HepG2 (cell line): ENCODE results near the gene FPGS. TPM values are rescaled to one million over a fixed set of nuclear protein-coding genes. Genes with fewer than 3 reads are reported as not detected.

Experiments used
- ATAC-seq: fragments of 200-7000 bp; cut with Tn5 transposase; 3 replicates; pipeline ENCODE4 v1.9.1; 2020; ENCODE audit warnings: mild to moderate bottlenecking, moderate library complexity
- BruUV-seq: library from RNA; stranded (reverse); fragments of 400-500 nt; replicated peaks from 2 replicates; lab custom pipeline; 2021; lab: Mats Ljungman, UMichigan
- CTCF ChIA-PET: fragments of 300-600 bp; formaldehyde crosslinking; extraction: SDS; loops from one replicate; lab custom pipeline; 2021; ENCODE audit warnings: low total read pairs, inconsistent platforms, low intra/inter-chr PET ratio; lab: Yijun Ruan, JAX
- POLR2A ChIA-PET: fragments of 350-600 bp; sonication (Branson Sonifier 250); formaldehyde crosslinking; loops from one replicate; lab custom pipeline; 2020; ENCODE audit warnings: antibody characterized with exemption, inconsistent platforms; lab: Yijun Ruan, JAX
- DNase-seq: peaks from one replicate; pipeline ENCODE4 v3.0.0-alpha.2; 2015; ENCODE audit warnings: low spot score
- FAIRE-seq: peaks from 3 replicates; lab custom pipeline; 2011; peaks lifted over from hg19 to GRCh38; lab: Jason Lieb, UNC
- H2AFZ ChIP-seq: one replicate; pipeline ENCODE4 v1.6.1; 2011; ENCODE audit warnings: low read length, inconsistent platforms
- H3K27ac ChIP-seq: fragments of 300-600 bp; 3 replicates; pipeline ENCODE4 v1.8.0; 2011; ENCODE audit warnings: mixed run types, mild to moderate bottlenecking, mixed read lengths, low read length, inconsistent platforms; ENCODE audit not compliant: insufficient read depth; ENCODE audit errors: extremely low read length
- H3K27me3 ChIP-seq, 2 experiments: fragments of 200-600 bp in 1 of 2; 2 replicates in 1 of 2; 3 replicates in 1 of 2; pipeline versions ENCODE4 v1.6.0 to v1.8.0; 2011; ENCODE audit warnings: low read length in 2 of 2, mild to moderate bottlenecking in 2 of 2, moderate library complexity in 2 of 2, inconsistent platforms in 1 of 2; ENCODE audit not compliant: insufficient read depth in 2 of 2, control insufficient read depth in 1 of 2
- H3K36me3 ChIP-seq, 2 experiments: fragments of 200-600 bp in 1 of 2; replicated peaks in 1 of 2; 2 replicates in 1 of 2; 3 replicates in 1 of 2; pipeline versions ENCODE4 v1.5.1 to v1.8.0; 2011; ENCODE audit warnings: low read length in 2 of 2, inconsistent platforms in 1 of 2; ENCODE audit not compliant: insufficient read depth in 2 of 2, control insufficient read depth in 1 of 2
- H3K4me1 ChIP-seq: 2 replicates; pipeline ENCODE4 v1.5.1; 2012; ENCODE audit warnings: low read length, inconsistent platforms; ENCODE audit not compliant: insufficient read depth
- H3K4me2 ChIP-seq: 2 replicates; pipeline ENCODE4 v1.6.0; 2011; ENCODE audit warnings: low read depth, low read length, inconsistent platforms
- H3K4me3 ChIP-seq, 3 experiments: fragments of 200-600 bp in 1 of 3; sonication (generic), shearing (Covaris generic) in 1 of 3; replicated peaks in 1 of 3; 2 replicates each; pipeline ENCODE4 v1.5.1; 2011 to 2016; ENCODE audit warnings: low read length in 3 of 3, inconsistent platforms in 2 of 3, low read depth in 2 of 3, mild to moderate bottlenecking in 2 of 3, control low read depth in 1 of 3, mixed read lengths in 1 of 3; ENCODE audit not compliant: insufficient read depth in 1 of 3
- H3K79me2 ChIP-seq: one replicate; pipeline ENCODE4 v1.6.1; 2011; ENCODE audit warnings: low read length, inconsistent platforms; ENCODE audit not compliant: insufficient read depth
- H3K9ac ChIP-seq: 2 replicates; pipeline ENCODE4 v1.6.0; 2011; ENCODE audit warnings: mild to moderate bottlenecking, low read depth, low read length, inconsistent platforms; ENCODE audit not compliant: insufficient read depth
- H3K9me3 ChIP-seq: 2 replicates; pipeline ENCODE4 v1.5.1; 2012; ENCODE audit warnings: mild to moderate bottlenecking, low read length
- H4K20me1 ChIP-seq: 2 replicates; pipeline ENCODE4 v1.6.0; 2011; ENCODE audit warnings: inconsistent platforms, mild to moderate bottlenecking, low read length, moderate library complexity; ENCODE audit not compliant: insufficient read depth
- BRF2 ChIP-seq: sonication (generic); formaldehyde crosslinking; IDR thresholded peaks from 2 replicates; pipeline ENCODE4 v1.8.1; 2022; ENCODE audit warnings: mild to moderate bottlenecking, missing genetic modification reagents
- ZNF280D ChIP-seq: sonication (generic); formaldehyde crosslinking; IDR thresholded peaks from 2 replicates; pipeline ENCODE4 v1.5.1; 2020; ENCODE audit warnings: mild to moderate bottlenecking, missing genetic modification reagents
- ZNF33A ChIP-seq: sonication (generic); formaldehyde crosslinking; IDR thresholded peaks from 2 replicates; pipeline ENCODE4 v1.5.1; 2020; ENCODE audit warnings: missing genetic modification reagents, mild to moderate bottlenecking, moderate library complexity, borderline replicate concordance
- ZNF766 ChIP-seq: sonication (generic); formaldehyde crosslinking; IDR thresholded peaks from 2 replicates; pipeline ENCODE4 v1.5.0; 2020; ENCODE audit warnings: missing genetic modification reagents, borderline replicate concordance
- ZNF768 ChIP-seq: sonication (generic); formaldehyde crosslinking; IDR thresholded peaks from 2 replicates; pipeline ENCODE4 v1.4.0; 2020; ENCODE audit warnings: missing genetic modification reagents
- WGBS: methylation state at CpG from one replicate; pipeline ENCODE4 v1.1.6; 2017; ENCODE audit warnings: low lambda C conversion rate; 5-methylcytosine and 5-hydroxymethylcytosine counted together
- in situ Hi-C: cut with HindIII; loops from 2 replicates; pipeline ENCODE4 v1.10.0; 2017; ENCODE audit warnings: low pct_unique_long_range_greater_than_20kb; ENCODE audit not compliant: extremely low pct_ligation_motif_present
- intact Hi-C: fragments of 100-400 bp; cut with micrococcal nuclease; formaldehyde crosslinking; loops from one replicate; pipeline ENCODE4 v1.10.0; 2022; ENCODE audit not compliant: unreplicated experiment
- polyA plus RNA-seq, 8 experiments: library from polyadenylated mRNA; depleted of rRNA in 3 of 8; stranded (reverse) in 7 of 8; unstranded in 1 of 8; fragments of >200 nt; fragmentation: Illumina TruSeq in 4 of 8; extraction: Trizol in 4 of 8; gene quantifications; 2 replicates each; pipeline versions ENCODE4 v1.2.1 to v1.2.3, GENCODE V29; 2011 to 2016; ENCODE audit warnings: low read depth in 4 of 8, missing spikeins in 1 of 8, mixed read lengths in 1 of 8; ENCODE audit not compliant: insufficient read depth in 1 of 8
- total RNA-seq, 5 experiments: library from RNA; depleted of rRNA; stranded (reverse); fragments of >200 nt; fragmentation: Illumina TruSeq; extraction: Trizol; gene quantifications; 2 replicates each; pipeline ENCODE4 v1.2.3, GENCODE V29; 2016; ENCODE audit warnings: low read depth in 1 of 5

FPGS gene
- total and polyA plus RNA-seq, 2 of the 13 experiments (the other 11 are each of a cell fraction or from before 2014, with no cell fraction given) = 35.6 to 36.8 TPM

DNA sequence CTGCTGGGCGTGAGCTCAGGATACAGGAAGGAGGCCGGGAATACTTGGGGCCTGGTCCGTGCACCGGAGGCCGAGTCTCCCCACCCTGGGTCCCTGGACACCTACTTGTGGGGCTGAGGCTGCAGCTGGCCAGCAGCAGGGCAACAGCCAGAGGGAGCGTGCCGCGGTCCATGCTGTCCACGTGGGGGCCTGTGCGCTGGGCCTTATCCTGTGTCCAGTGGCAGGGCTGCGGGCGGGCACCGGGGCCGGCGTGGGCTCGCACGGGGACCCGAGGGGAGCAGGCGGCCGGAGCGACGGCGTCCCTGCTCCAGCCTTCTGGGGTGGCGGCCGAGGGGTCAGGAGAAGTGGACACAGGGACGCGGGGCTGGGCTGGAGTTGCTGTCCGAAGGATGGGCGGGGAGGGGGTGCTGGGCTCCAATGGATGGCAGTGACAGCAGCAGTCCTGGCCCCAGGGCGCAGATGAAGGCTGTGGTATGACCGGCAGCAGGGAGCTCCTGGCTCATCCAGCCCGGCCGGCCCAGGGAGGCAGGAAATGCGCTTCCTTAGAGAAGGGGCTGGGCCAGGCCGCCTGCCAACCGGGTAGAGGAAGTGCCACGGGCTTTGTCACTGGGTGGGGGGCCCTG is 51.6 kb downstream of the FPGS start, which contains the start of gene ENG (continued):
- TF ChIP-seq ZNF280D (CRISPR knock-in tag) = no peak

DNA sequence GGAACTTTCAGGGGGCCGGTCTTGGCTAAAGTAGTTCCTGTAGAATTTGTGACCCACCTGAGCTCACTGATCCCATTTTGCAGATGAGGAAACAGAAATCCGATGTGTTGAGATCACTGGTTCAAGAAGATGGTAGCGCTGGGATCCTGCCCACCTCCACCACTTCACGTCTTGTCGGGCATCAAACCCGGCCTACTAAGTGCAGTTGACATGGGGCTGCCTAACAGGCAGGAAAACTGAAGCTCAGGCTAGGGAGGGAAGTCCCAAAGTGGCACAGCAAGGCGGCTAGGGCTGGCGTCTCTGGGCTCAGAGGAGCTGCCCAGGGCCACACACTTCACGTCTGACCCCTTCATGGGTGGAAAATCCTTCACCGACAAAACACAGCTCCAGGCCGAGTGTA is 52.3 kb downstream of the FPGS start:
- intact Hi-C loops = no loop called here
- ChIA-PET POLR2A (no interaction called here), CTCF (no interaction called here)
- TF ChIP-seq ZNF766 (no peak), BRF2 (CRISPR knock-in tag) (no peak), ZNF33A (CRISPR knock-in tag) (no peak), ZNF768 (CRISPR knock-in tag) (peak; percentile 25; the same call in 1 of the 2 replicates)
- TF ChIP-seq, all 625 proteins: peak for 1
- BruUV-seq = no TSS peak
- Histone ChIP-seq H2AFZ (no peak overlapping the region), H3K9me3 (no peaks in the 10 kb centered on the region), H4K20me1 (no peaks in the 10 kb centered on the region), H3K4me2 (no peak overlapping the region), H3K79me2 (no peaks in the 10 kb centered on the region), H3K4me1 (peaks cover 68% of the 10 kb centered on the region), H3K27ac (no peak overlapping the region), H3K27me3 (0 out of 5 replicates have a peak, but pooled peaks cover 0 to 1% of the 10 kb centered on the region in 2 experiments), H3K9ac (no peak overlapping the region), H3K36me3 (no peaks in the 10 kb centered on the region), H3K4me3 (no peak overlapping the region)
- in situ Hi-C loops = no loop called here
- no peak for ATAC-seq
- 74% methylated on average over 8 of the region's 11 CpGs for WGBS
- no peak for FAIRE-seq
- no peak for DNase-seq
